Measurements from ENCODE around the gene HHAT.

GRCh38 chr1:210505601-210506496 is 177.1 kb downstream of the HHAT start:
- TF ChIP-seq POLR2A (IDR thresholded peaks at IDR 0.05; ENCODE audit: low read length) = no peak
- no peak for TF ChIP-seq GATA1 (IDR thresholded peaks at IDR 0.05; ENCODE audit: low read depth, low read length)
